ENCODE measurements around the gene BCL2L12.
"Not testable (repeated sequence)": the region's sequence is repeated elsewhere in the genome, so short reads cannot be mapped to it uniquely, and the experiment has no call there.

BCL2L12 gene

GRCh38 chr19:49718991-49719390, 53.3 kb downstream of the BCL2L12 start:
- TF ChIP-seq CTCF (IDR thresholded peaks at IDR 0.05; ENCODE audit: low read depth, low read length, missing control alignments) = no peak
- no peak overlapping the region for H3K4me3 ChIP-seq (ENCODE audit: low read depth, low read length)
- in situ Hi-C loops (cut with HindIII; ENCODE audit: low sequenced_read_pairs) = no loop called here
- no peak for DNase-seq (ENCODE audit: low read depth)

- DNase-seq (ENCODE audit: low read depth); in situ Hi-C loops (cut with HindIII; ENCODE audit: low sequenced_read_pairs); H3K4me3 ChIP-seq (ENCODE audit: low read depth, low read length): not testable (repeated sequence)
Measured at GRCh38 chr19:49719420-49719819, 53.7 kb downstream of the BCL2L12 start.

Measured in astrocyte of the cerebellum (primary cell).